GM23248 (cell line): ENCODE measurements around the gene HOXB3. TPM values are rescaled to one million over a fixed set of nuclear protein-coding genes. Genes with fewer than 3 reads are reported as not detected.
A peak's percentile ranks its signal among the peaks of the same experiment; 100 is the strongest.

ENCODE experiments used
- DNase-seq: peaks from one replicate; pipeline ENCODE4 v3.0.0-alpha.2; 2015
- H2AFZ ChIP-seq: fragments of 200-600 bp; sonication (generic); 2 replicates; pipeline ENCODE4 v1.6.1; 2016; ENCODE audit warnings: antibody characterized with exemption
- H3F3A ChIP-seq: fragments of 200-600 bp; sonication (generic); 2 replicates; pipeline ENCODE4 v1.6.1; 2016; ENCODE audit warnings: mild to moderate bottlenecking, antibody characterized with exemption, mixed run types; ENCODE audit not compliant: insufficient read depth
- H3K27ac ChIP-seq: fragments of 200-600 bp; sonication (generic); 2 replicates; pipeline ENCODE4 v1.5.1; 2016; ENCODE audit warnings: mild to moderate bottlenecking
- H3K27me3 ChIP-seq: fragments of 200-600 bp; sonication (generic); replicated peaks from 2 replicates; pipeline ENCODE4 v1.6.1; 2016; ENCODE audit warnings: mild to moderate bottlenecking; ENCODE audit not compliant: insufficient read depth
- H3K36me3 ChIP-seq: fragments of 200-600 bp; sonication (generic); 2 replicates; pipeline ENCODE4 v1.6.1; 2016; ENCODE audit warnings: low read depth, mild to moderate bottlenecking
- H3K4me1 ChIP-seq: fragments of 200-600 bp; sonication (generic); 2 replicates; pipeline ENCODE4 v1.6.1; 2016; ENCODE audit warnings: mild to moderate bottlenecking; ENCODE audit not compliant: insufficient read depth
- H3K4me2 ChIP-seq: fragments of 200-600 bp; sonication (generic); one replicate; pipeline ENCODE4 v1.6.1; 2016; ENCODE audit warnings: mild to moderate bottlenecking; ENCODE audit not compliant: unreplicated experiment
- H3K4me3 ChIP-seq: fragments of 200-600 bp; sonication (generic); 2 replicates; pipeline ENCODE4 v1.5.1; 2016; ENCODE audit warnings: mild to moderate bottlenecking
- H3K79me2 ChIP-seq: fragments of 200-600 bp; sonication (generic); 2 replicates; pipeline ENCODE4 v1.6.1; 2016; ENCODE audit warnings: mild to moderate bottlenecking; ENCODE audit not compliant: insufficient read depth
- H3K9ac ChIP-seq: fragments of 200-600 bp; sonication (generic); 2 replicates; pipeline ENCODE4 v1.6.1; 2016; ENCODE audit warnings: mild to moderate bottlenecking
- H3K9me2 ChIP-seq: fragments of 200-600 bp; sonication (generic); 2 replicates; pipeline ENCODE4 v1.6.1; 2016; ENCODE audit warnings: mixed run types, mild to moderate bottlenecking, moderate library complexity; ENCODE audit not compliant: insufficient read depth
- H3K9me3 ChIP-seq: fragments of 200-600 bp; sonication (generic); one replicate; pipeline ENCODE4 v1.6.1; 2017; ENCODE audit warnings: low read depth
- H4K20me1 ChIP-seq: fragments of 200-600 bp; sonication (generic); 2 replicates; pipeline ENCODE4 v1.6.0; 2016; ENCODE audit not compliant: insufficient read depth
- EZH2 ChIP-seq: fragments of 200-600 bp; sonication (generic); IDR thresholded peaks from 2 replicates; pipeline ENCODE4 v1.6.1; 2018; ENCODE audit warnings: antibody characterized with exemption, mild to moderate bottlenecking; ENCODE audit not compliant: insufficient read depth, poor library complexity, severe bottlenecking
- EZH2phosphoT487 ChIP-seq: fragments of 200-600 bp; sonication (generic); IDR thresholded peaks from 2 replicates; pipeline ENCODE4 v1.6.1; 2018; ENCODE audit warnings: antibody characterized with exemption, moderate library complexity, mild to moderate bottlenecking, low read depth; ENCODE audit not compliant: insufficient read depth
- WGBS, 2 experiments: methylation state at CpG; one replicate each; pipeline ENCODE4 v1.1.6; 2015 to 2017; ENCODE audit warnings: low lambda C conversion rate in 2 of 2, low coverage in 1 of 2; ENCODE audit errors: missing lambda C conversion rate in 2 of 2; 5-methylcytosine and 5-hydroxymethylcytosine counted together
- in situ Hi-C: fragments of 300-500 bp; cut with MboI; formaldehyde crosslinking; loops from 2 replicates; pipeline ENCODE4 v1.15.0; 2020
- polyA plus RNA-seq: library from polyadenylated mRNA; unstranded; fragments of >200 nt; fragmentation: Nextera tagmentation; extraction: Ambion mirVana; gene quantifications from 2 replicates; pipeline ENCODE4 v1.2.1, GENCODE V29; 2016
- total RNA-seq: library from RNA; depleted of rRNA; stranded (reverse); fragments of >200 nt; shearing (Covaris generic); gene quantifications from 2 replicates; pipeline ENCODE4 v1.2.3, GENCODE V29; 2014

The HOXB3 gene
- total and polyA plus RNA-seq, 2 experiments from 2014 or later: 1.9 to 2.4 TPM

- H3K36me3 ChIP-seq: no peaks in the 10 kb centered on the region
- H2AFZ ChIP-seq: peak overlapping the region; percentile 46
- H3K27ac ChIP-seq: peak overlapping the region; percentile 33
- H3K4me3 ChIP-seq: peak overlapping the region; percentile 45
- H3K9ac ChIP-seq: peak overlapping the region; percentile 41
- no peaks in the 10 kb centered on the region for H3K9me2 ChIP-seq
- H3K4me2 ChIP-seq: peak overlapping the region; percentile 71
- H3F3A ChIP-seq: peaks cover 17% of the 10 kb centered on the region
- peaks cover 63% of the 10 kb centered on the region for H3K79me2 ChIP-seq
- no peak for TF ChIP-seq EZH2
- no peak for TF ChIP-seq EZH2phosphoT487
- DNase-seq: peak; percentile 42
- no peaks in the 10 kb centered on the region for H3K9me3 ChIP-seq
- H4K20me1 ChIP-seq: no peaks in the 10 kb centered on the region
- in situ Hi-C loops: no loop called here
- peaks cover 22% of the 10 kb centered on the region for H3K4me1 ChIP-seq
- WGBS, 2 experiments: 24 to 26% methylated on average over 7 of the region's 7 CpGs
- H3K27me3 ChIP-seq: no peaks in the 10 kb centered on the region
Observed at GRCh38 chr17:48556576-48557401, 33.3 kb downstream of the HOXB3 start.

DNA sequence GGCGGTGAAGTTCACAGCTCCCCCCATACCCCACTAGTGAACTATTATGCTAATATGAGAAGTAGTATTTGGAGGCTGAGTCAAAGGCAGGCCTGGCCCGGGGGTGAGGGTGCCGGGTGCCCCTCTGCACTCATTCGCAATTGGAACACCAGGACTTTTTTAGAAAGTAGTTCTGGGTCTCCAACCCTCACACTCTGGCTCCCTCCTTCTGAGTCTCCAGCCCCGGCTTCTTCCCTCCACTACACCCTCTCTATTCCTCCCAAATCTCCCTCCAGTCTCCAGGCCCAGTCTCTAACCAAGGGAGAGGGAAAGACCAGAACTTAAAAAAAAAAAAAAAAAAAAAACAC is 33.8 kb downstream of the HOXB3 start:
- Histone ChIP-seq H3K4me2 (peak overlapping the region; percentile 71), H3F3A (peaks cover 17% of the 10 kb centered on the region), H3K9ac (peak overlapping the region; percentile 41), H3K9me2 (no peaks in the 10 kb centered on the region), H3K4me1 (peaks cover 22% of the 10 kb centered on the region), H3K27ac (peak overlapping the region; percentile 33), H3K9me3 (no peaks in the 10 kb centered on the region), H3K27me3 (no peaks in the 10 kb centered on the region), H2AFZ (peak overlapping the region; percentile 46; the same call in 1 of the 2 replicates), H3K79me2 (peaks cover 58% of the 10 kb centered on the region), H3K4me3 (0 out of 2 replicates have a peak overlapping the region, but pooled peaks have one; percentile 45), H4K20me1 (no peaks in the 10 kb centered on the region), H3K36me3 (no peaks in the 10 kb centered on the region)
- TF ChIP-seq EZH2phosphoT487 (no peak), EZH2 (no peak)
- DNase-seq: no peak
- in situ Hi-C loops: no loop called here
- WGBS, 2 experiments: 58 to 69% methylated on average over 5 of the region's 5 CpGs

DNA sequence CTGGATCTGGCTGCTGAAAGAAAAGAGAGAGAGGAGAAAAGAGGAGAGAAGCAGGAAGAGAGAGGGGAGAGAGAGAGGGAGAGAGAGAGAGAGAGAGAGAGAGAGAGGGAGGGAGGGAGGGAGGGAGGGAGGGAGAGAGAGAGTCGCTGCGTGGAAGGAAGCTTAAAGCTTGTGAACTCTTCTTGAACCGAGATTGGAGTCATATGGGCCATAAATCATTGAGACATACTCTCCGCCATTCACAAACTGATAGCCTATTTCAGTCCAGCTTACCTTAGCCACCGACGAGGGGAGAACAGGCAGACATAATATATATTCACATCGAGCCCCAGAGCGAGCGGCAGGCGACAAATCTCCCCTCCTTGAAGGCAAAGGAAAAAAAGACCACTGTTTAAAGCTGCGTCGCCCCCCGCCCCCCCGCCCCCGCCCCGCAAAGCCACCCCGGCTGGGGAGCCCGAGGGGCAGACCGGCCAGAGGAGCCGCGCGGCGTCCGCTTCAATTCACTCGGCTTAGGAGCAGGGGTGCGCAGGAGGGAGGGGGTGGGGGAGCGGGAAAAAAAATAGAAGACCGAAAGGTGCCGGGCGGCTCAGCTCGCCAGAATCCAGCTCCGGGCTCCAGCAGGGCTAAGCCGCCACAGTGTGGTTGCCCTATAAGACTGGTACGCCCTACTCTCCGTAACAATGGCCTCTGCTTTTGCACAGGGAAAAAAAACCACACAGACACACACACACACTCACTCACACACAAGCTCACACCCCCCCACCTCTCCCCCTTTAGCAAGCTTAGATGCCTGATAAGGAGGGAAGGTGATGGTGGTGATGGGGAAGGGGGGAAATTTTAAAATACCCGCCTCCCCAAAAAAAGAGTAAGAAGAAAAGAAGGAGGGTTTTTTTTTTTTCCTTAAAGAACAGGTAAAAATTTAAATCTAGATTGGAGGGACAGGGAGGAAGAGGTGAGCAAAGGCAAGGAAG is 34.5 kb downstream of the HOXB3 start:
- Histone ChIP-seq H2AFZ (peak overlapping the region; percentile 59), H3K4me1 (peaks cover 22% of the 10 kb centered on the region), H4K20me1 (no peaks in the 10 kb centered on the region), H3K9ac (peak overlapping the region; percentile 70), H3K27ac (peak overlapping the region; percentile 39; the same call in 1 of the 2 replicates), H3K4me2 (peak overlapping the region; percentile 68), H3K36me3 (no peaks in the 10 kb centered on the region), H3K79me2 (peaks cover 53% of the 10 kb centered on the region), H3K27me3 (no peaks in the 10 kb centered on the region), H3F3A (peaks cover 17% of the 10 kb centered on the region), H3K9me3 (no peaks in the 10 kb centered on the region), H3K4me3 (peak overlapping the region; percentile 46), H3K9me2 (no peaks in the 10 kb centered on the region)
- WGBS, 2 experiments: 20 to 21% methylated on average over 10 to 36 of the region's 36 CpGs
- TF ChIP-seq EZH2phosphoT487 (no peak), EZH2 (no peak)
- in situ Hi-C loops: no loop called here
- DNase-seq: peak; percentile 77
